HG03571 (cell line): ENCODE data around the gene RHEB.
A peak's percentile ranks its signal among the peaks of the same experiment; 100 is the strongest.

Experiments used
- ATAC-seq: cut with Tn5 transposase; IDR thresholded peaks from one replicate; pipeline ENCODE4 v1.9.1; 2021; ENCODE audit not compliant: unreplicated experiment

Gene RHEB

DNA sequence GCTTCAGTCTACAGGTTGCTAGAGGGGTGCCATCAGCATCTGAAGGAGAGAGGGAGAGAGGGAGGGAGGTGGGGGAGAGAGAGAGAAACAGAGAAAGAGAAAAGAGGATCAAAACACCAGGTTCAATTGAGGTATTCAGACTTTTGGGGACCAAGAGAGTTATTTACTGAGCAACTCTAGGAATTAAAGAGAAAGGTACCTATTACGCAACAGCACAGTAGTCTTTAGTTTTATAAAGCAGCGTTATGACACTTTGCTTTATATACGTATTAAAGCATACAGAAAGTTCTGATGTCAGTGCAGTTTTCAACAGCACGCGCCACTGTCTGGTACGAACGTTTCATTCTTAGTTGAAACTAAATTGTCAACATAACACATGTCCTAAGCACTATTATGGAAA is 41.8 kb downstream of the RHEB start:
- no peak for ATAC-seq

DNA sequence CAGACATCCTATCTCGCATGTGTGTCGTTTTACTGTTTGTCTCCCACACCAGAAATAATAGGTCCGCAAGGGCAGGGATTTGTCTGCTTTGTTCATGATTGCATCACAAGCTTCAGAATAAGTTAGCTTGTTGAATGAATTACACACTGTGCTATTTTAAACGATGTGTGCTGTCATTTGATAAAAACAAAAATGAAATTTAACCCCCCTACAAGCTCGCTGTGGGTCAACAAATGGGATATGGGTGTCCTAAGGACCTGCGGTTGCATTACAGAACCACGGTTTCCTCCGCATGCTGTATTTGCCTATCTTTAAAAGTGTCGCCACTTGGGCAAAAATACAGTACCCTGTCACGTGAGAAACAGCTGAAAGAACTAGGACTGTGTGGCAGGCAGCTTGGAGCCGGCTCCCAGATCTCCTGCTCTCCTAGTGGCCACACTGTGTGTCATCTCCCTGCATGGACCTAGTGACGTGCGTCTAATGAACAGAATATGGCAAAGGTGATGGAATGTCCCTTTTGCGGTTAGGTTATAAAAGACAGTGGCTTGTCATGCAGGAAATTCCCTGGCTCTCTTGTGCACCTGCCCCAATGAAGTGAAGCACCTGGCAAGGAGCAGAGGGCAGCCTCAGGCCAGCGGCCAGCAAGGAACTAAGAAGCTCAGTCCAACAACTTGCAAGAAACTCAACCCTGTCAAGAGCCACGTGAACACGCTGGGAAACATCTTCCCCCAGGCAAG is 46.9 kb downstream of the RHEB start:
- peak; percentile 31 for ATAC-seq

DNA sequence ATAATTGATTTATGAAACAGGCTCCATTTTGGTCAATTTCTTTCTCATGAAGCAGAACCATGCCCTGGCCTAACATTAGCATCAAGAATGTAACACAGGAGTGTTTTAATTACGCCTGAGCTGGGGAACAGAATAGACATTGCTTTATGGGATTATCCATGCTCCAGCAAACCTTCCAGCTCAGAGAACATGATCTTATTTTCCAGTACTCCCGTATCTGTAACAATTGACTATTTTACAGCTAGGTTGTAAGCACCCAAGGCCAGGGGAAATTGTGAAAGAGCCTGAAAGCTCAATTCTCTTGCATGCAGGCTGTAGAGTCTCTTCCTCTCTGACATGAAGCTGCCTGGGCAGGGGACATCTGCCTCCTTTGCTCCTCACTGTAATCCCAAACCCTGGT is 49.0 kb downstream of the RHEB start:
- no peak for ATAC-seq

DNA sequence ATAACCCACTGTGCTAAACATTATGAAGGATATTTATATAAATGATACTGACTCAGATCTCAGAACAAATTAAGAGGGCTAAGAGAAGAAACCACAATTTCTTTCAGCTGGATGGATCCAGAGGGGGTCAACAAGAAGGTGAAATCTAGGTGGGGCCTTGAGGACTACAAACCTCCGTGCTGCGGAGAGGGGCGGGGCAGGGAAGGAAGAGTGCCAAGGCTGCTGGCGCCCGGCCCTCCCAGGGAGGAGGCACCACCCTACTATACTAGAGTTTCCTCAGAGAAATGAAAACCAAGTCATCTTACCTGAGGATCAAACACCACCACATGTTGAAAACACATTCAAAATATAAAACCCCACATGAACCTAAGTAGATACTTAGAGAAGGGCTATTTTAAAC is 50.4 kb downstream of the RHEB start:
- no peak for ATAC-seq

DNA sequence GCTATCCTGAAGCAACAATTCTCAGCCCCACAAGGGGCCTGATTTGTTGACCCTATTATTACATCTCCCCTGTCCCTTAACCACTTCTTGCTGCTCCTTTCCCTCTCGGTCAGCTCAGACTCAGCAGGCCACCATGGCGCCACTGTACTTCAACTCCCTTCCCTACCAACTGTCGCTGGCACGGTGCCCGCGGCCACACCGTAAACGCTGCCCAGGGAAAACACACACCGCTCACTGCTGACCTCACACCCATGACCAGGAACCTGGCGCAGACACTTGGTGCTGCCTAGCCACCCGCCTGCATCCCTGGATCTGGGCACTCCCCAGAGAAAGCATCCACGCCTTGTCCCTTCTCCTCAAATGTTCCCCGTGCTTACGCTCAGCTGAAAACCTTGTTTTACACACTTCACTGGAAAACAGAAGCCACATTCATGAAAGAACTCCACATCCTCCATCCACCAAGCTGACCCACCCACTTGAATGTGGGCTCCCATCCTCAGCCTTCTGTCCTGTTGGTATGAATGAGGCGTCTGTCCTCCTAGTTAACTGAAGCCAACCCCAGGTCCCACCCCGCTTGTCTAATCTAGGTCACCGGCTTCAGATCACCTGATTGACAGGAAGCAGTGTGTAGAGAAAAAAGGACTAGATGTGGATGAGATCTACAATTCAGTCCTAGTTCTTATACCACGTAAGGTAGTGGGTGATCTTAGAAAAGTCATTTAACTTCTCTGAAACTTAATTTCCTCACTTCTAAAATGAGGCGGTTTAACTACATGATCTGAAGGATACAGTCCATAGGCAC is 51.3 kb downstream of the RHEB start:
- ATAC-seq: no peak

DNA sequence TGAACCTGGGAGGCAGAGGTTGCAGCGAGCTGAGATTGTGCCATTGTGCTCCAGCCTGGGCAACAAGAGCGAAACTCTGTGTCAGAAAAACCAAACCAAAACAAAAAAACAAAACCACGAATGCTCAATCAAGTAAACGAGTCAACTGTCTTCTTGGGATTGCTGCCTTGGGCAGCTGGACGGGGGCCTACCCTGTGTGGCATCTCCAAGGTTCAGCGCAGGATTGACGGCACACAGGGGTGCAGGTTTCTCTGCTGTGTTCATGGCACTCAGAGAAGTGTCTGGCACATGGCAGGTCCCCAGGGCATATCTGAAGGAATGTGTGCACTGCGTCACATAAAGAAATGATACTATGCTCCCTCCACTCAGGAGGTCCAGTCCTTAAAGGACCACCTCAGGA is 54.5 kb downstream of the RHEB start:
- ATAC-seq: no peak

DNA sequence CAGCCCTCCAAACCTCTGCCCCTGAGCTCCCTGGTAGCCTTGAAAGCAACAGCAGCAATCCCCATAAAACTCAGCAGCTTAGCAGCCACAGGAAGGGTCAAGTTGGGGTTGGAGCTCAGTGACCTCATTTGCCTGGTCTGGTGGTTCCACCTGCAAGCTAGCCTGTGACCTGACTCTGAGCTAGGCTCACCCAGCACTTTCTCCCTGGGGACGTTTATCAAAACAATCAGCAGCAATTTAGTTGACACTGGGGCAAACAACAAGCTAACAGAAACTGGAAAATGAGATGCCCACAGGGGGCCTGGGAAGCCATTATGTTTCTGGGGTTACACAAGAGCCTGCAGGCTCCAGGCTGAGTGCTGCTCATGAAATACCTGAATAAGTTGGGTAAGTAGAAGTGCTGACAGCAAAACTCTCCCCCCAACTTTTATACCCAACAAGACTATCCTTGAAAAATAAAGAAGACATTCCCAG is 57.4 kb downstream of the RHEB start:
- ATAC-seq: no peak

DNA sequence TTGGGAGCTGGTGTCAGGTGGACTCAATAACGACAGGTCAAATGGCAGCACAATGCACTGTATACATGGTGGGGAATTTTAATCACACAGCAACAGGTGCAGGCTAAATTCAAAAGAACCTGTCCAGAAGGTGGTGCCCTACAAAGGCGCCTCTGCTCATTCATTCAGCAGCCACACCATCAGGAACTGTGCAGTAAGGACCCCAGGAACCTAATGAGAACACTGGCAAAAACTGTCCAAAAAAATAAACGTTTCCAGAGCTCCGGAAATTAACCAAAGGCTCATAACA is 57.8 kb downstream of the RHEB start:
- no peak for ATAC-seq

DNA sequence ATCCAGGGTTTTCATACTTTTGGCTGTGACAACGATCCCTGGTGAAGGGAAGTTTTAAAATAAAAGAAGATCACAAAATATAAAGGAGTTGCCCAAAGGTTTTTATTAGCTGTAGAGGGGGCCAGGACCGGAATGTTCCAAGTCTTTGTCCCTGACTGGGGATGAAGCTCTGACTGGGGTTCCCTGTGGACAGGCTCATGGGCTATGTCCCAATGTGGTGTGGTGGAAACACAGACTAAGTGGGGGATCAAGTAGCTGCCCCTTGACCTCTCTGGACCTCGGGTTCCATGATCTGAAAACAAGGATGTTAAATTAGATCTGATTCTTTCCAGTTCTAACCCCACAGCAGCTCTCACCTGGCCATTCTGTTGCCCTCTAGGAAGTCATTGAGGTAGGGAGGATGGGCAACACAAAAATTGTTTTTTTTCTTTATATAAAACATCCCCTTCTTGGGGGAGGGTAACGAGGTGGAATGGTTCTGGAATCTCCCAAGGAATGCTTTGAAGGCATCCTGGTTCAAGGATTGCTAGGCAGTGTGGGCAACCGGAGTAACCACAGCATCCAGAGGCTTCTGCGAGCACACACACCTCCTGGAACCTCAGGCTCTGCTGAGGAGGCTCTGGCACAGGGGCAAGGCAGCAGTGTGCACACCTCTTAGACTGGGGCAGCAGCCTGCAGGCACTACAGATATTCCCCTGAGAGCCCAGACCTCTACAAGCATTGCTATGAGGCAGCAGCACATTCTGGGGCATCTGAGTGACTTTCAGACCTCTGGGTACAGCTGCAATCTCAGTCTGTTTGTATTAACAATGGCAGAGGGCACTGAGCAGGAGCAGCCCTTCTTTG is 58.4 kb downstream of the RHEB start:
- ATAC-seq: no peak

DNA sequence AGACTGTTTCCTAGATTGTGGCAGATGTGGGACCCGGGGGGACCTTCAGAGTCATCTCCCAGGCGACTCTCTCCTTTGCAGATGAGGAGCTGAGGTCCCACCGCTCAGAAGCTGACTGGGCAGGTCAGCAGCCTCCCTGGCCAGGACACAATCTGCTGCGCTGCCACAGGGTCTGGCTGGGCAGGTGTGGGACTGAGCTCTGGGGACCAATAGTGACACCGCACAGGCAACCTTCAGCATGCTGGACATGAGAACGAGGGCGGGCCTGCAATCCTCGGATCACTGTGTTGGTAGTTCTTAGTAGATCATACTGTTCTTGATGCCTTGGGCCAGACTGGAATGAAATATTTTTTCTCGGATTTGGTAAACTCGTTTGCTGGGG is 59.2 kb downstream of the RHEB start:
- ATAC-seq: no peak

DNA sequence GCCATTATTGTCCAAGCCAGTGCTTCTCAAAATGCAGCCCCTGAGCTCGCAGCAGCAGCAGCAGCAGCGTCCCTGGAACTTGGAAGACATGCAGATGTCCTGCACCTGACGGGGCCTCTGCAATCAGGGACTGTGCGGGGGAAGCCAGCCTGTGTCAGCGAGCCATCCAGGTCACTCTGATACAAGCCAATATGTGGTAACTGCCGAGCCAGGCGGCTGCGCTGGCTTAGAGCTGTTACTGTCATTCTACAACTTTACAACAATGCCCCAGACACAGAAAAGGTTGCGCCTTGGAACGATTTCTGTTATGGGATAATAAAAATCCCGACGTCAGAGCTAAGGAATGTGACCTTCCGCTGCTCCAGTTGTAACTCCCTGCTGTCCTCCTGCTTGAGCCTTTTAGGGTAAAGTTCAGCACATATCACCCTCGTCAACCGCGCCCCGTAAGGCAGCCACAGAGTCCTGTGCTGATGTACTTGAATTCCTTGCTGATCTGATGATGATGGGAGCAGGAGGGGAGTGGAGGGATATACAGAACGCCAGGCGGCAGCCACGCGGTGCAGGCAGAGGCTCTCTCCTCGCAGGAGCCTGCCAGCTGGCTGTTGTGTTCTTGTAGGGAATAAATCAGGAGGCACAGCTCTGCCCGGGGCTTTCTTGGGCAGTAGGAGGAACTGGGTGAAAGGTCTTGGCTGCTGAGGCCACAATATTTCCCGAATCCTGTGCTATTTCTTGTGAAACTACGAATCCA is 59.8 kb downstream of the RHEB start:
- ATAC-seq: no peak

DNA sequence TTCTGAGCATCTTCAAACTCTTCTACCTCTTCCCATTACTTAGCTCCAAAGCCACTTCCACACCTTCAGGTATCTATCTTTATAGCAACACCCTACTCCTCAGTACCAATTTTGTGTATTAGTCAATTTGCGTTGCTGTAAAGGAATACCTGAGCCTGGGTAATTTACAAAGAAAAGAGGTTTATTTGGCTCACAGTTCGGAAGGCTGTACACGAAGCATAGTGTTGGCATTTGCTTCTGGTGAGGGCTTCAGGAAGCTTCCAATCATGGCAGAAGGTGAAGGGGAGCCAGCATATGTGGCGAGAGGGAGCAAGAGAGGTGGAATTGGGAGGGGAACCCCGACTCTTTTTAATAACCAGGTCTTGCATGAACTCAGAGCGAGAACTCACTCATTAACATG is 62.2 kb downstream of the RHEB start:
- ATAC-seq: no peak

DNA sequence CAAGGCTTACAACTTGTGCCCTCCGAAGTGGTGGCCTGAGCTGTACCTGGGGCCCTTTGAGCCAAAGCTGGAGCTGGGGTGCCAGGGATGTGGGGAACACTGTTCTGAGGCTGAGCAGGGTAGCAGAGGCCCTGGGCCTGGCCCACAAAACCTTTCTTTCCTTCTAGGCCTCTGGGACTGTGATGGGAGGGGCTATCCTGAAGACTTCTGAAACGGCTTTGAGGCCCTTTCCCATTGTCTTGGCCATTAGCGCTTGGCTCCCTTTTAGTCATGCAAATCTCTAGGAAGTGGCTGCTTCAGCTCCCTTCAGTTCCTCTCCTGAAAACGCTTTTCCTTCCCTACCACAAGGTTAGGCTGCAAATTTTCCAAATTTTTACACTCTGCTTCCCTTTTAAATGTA is 62.9 kb downstream of the RHEB start:
- ATAC-seq: no peak

DNA sequence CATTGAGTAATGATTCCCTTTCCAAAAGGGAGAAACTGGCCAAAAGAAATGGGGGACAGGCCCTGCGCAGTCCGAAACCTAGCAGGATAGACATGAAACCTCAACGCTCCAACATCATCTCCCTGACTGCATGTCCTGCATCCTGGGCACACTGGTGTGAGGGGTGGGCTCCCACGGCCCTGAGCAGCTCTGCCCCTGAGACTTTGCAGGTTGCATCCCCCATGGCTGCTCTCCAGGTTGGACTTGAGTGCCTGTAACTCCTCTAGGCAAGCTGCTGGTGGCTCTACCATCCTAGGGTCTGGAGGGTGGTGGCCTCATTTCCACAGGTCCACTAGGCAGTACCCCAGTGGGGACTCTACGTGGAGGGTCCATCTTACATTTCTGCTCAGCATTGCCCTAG is 63.4 kb downstream of the RHEB start:
- ATAC-seq: no peak

DNA sequence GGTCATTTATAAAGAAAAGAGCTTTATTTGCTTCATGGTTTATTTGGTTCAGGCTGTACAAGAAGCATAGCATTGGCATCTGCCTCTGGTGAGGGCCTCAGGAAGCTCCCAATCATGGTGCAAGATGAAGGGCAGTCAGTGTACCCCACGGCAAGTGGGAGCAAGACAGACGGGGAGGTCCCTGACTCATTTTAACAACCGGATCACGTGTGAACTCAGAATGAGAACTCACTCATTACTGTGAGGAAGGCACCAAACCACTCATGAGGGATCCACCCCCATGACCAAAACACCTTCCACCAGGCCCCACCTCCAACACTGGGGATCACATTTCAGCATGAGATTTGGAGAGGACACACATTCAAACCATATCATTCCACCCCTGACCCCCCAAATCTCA is 64.0 kb downstream of the RHEB start:
- no peak for ATAC-seq

DNA sequence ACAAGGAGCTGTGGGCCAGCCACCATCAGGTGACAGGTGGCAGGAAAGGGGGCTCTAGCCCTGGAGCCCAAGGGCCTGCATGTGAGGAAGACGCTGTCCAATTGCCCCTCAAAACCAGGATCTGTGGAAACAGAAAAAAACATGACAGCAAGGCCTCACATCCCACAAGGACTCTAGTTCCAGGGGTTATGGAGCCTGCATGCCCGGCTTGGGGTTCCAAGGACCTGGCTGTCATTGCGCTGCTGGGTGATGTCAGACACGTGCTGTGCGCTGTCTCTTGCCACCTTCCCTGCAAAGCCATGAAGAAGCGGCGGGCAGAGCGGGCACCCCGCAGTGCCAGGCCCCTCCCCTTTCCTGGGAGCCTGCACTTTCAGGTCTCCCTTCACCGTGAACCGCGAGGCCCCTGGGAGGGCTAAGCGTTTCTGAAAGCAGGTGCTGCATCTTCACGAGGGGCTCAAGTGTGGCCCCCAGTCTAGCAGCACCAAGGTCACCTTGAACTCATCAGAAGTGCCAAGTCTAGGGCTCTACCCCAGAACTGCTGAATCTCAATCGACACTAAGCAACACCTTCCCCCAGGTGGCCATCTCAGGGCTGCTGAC is 64.7 kb downstream of the RHEB start:
- ATAC-seq: no peak

DNA sequence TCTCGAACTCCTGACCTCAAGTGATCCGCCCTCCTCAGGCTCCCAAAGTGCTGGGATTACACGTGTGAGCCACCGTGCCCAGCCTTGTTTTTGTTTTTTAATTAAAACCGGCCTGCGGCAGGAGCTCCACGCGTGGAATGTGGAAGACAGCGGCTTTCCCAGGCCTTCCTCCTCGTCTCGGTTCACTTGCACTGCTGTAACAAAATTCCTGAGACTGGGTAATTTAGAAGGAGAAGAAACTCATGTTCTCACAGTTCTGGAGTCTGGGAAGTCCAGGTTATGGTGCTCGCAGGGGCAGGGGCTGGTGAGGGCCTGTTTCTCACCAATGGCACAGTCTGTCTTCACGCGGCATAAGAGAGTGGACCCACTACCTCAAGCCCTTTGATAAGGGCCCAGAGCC is 65.4 kb downstream of the RHEB start:
- no peak for ATAC-seq

DNA sequence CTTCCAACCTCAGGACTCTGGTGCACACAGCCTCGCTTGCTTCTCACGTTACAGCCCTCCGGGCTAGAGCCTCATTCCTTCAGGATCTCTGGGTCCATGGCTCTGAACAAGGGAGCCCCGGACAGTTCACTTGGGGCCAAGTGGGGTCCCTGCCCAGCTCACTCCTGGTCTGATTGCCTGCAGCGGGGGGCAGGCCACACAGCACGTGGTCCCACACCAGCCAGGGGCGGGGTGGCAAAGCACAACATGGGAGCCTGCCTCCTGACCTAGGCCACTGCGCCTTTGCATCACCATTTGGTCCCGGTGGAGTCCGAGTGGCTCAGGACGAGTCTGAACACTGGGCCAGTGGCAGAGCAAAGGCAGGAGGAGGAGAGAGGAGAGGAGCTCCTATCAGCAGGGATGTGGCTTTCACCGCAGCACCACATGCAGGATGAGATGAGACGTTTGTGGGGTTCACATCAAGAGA is 66.3 kb downstream of the RHEB start:
- ATAC-seq: no peak

DNA sequence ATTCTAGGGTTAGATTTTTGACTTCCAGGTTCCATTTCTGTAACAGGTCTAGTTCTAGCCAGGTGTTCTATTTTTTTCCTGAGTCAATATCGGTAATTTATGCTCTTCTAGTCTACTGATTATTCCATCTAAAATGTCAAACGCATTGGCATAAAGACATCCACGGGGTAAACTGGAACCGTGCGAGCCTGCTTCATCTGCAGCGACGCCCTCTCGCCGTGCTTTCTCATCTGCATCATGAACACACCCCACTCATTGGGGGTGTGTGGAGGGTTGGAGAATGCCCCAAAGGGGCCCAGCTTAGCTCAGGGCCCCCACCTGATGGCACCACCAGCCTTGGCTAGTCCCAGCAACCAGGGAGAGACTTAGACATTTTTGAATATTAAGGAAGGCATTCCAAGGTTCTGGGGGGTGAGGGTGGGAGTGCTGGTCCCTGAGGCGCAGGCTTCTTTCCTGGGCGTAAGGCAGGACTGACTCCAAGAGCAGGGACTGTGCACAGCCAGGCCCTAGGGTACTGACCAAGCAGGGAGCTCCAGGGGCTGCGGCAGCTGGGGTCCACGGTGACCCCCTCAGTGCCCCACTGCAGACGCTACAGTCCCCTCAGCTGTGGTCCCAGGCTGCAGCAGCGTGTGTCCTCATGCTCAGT is 66.9 kb downstream of the RHEB start:
- ATAC-seq: no peak
